H9 (cell line): Measurements from ENCODE around the gene DNASE1L3. TPM values are rescaled to one million over a fixed set of nuclear protein-coding genes. Genes with fewer than 3 reads are reported as not detected.

Experiments used
- DNase-seq: peaks from one replicate; pipeline ENCODE4 v3.0.0-alpha.2; 2017
- H2AFZ ChIP-seq: one replicate; pipeline ENCODE4 v1.6.1; 2013; ENCODE audit warnings: mild to moderate bottlenecking, low read length, control low read depth, moderate library complexity
- H2AK5ac ChIP-seq: 2 replicates; pipeline ENCODE4 v1.6.1; 2013; ENCODE audit warnings: low read length, control low read depth, mixed read lengths; ENCODE audit not compliant: insufficient read length
- H2BK120ac ChIP-seq: one replicate; pipeline ENCODE4 v1.6.1; 2013; ENCODE audit warnings: low read depth, mild to moderate bottlenecking, low read length, control low read depth, inconsistent platforms; ENCODE audit not compliant: poor library complexity, severe bottlenecking
- H2BK12ac ChIP-seq: 2 replicates; pipeline ENCODE4 v1.6.1; 2013; ENCODE audit warnings: low read length, control low read depth, mixed read lengths, low read depth; ENCODE audit not compliant: insufficient read length
- H2BK15ac ChIP-seq: 2 replicates; pipeline ENCODE4 v1.6.1; 2013; ENCODE audit warnings: low read depth, low read length, control low read depth
- H2BK20ac ChIP-seq: one replicate; pipeline ENCODE4 v1.6.1; 2013; ENCODE audit warnings: low read depth, mild to moderate bottlenecking, low read length, control low read depth, inconsistent platforms; ENCODE audit not compliant: poor library complexity, severe bottlenecking
- H2BK5ac ChIP-seq: 2 replicates; pipeline ENCODE4 v1.6.1; 2013; ENCODE audit warnings: low read length, control low read depth, mixed read lengths; ENCODE audit not compliant: insufficient read length
- H3K14ac ChIP-seq: 2 replicates; pipeline ENCODE4 v1.6.1; 2013; ENCODE audit warnings: low read length, control low read depth; ENCODE audit not compliant: insufficient read depth
- H3K18ac ChIP-seq: 2 replicates; pipeline ENCODE4 v1.6.1; 2013; ENCODE audit warnings: low read depth, mild to moderate bottlenecking, mixed read lengths, low read length, control low read depth; ENCODE audit not compliant: insufficient read length
- H3K23ac ChIP-seq: 2 replicates; pipeline ENCODE4 v1.6.1; 2013; ENCODE audit warnings: low read length, control low read depth, mixed read lengths, low read depth; ENCODE audit not compliant: insufficient read length
- H3K23me2 ChIP-seq: 2 replicates; pipeline ENCODE4 v1.6.1; 2013; ENCODE audit warnings: low read depth, mild to moderate bottlenecking, mixed read lengths, low read length, control low read depth; ENCODE audit not compliant: insufficient read length, poor library complexity, severe bottlenecking
- H3K27ac ChIP-seq: 2 replicates; pipeline ENCODE4 v1.5.1; 2013; ENCODE audit warnings: low read length, control low read depth, mixed read lengths, low read depth; ENCODE audit not compliant: insufficient read length
- H3K27me3 ChIP-seq: 2 replicates; pipeline ENCODE4 v1.6.1; 2013; ENCODE audit warnings: low read length, control low read depth, inconsistent platforms; ENCODE audit not compliant: insufficient read depth
- H3K4ac ChIP-seq: 2 replicates; pipeline ENCODE4 v1.6.1; 2013; ENCODE audit warnings: low read depth, mild to moderate bottlenecking, control low read depth, inconsistent platforms, low read length, moderate library complexity
- H3K4me1 ChIP-seq: 2 replicates; pipeline ENCODE4 v1.6.1; 2013; ENCODE audit warnings: low read length, control low read depth, inconsistent platforms; ENCODE audit not compliant: insufficient read depth
- H3K4me2 ChIP-seq: 2 replicates; pipeline ENCODE4 v1.6.1; 2013; ENCODE audit warnings: low read length, control low read depth, mixed read lengths; ENCODE audit not compliant: insufficient read length, insufficient read depth
- H3K56ac ChIP-seq: 2 replicates; pipeline ENCODE4 v1.6.1; 2013; ENCODE audit warnings: low read depth, mild to moderate bottlenecking, mixed read lengths, low read length, control low read depth; ENCODE audit not compliant: insufficient read length
- H3K79me1 ChIP-seq: 2 replicates; pipeline ENCODE4 v1.6.1; 2013; ENCODE audit warnings: low read depth, mild to moderate bottlenecking, moderate library complexity, low read length, control low read depth, inconsistent platforms; ENCODE audit not compliant: insufficient read depth, poor library complexity, severe bottlenecking
- H3K79me2 ChIP-seq: 2 replicates; pipeline ENCODE4 v1.6.1; 2013; ENCODE audit warnings: low read length, control low read depth, inconsistent platforms; ENCODE audit not compliant: insufficient read depth
- H3K9ac ChIP-seq: 2 replicates; pipeline ENCODE4 v1.6.1; 2013; ENCODE audit warnings: low read length, control low read depth, mixed read lengths; ENCODE audit not compliant: insufficient read length; ENCODE audit errors: extremely low read depth
- H3K9me3 ChIP-seq: one replicate; pipeline ENCODE4 v1.6.1; 2013; ENCODE audit warnings: low read depth, low read length, inconsistent platforms; ENCODE audit not compliant: control insufficient read depth
- H3T11ph ChIP-seq: one replicate; pipeline ENCODE4 v1.6.1; 2013; ENCODE audit warnings: mild to moderate bottlenecking, low read length, control low read depth, inconsistent platforms
- H4K20me1 ChIP-seq: one replicate; pipeline ENCODE4 v1.6.1; 2013; ENCODE audit not compliant: control insufficient read depth, insufficient read length, insufficient read depth
- H4K5ac ChIP-seq: 2 replicates; pipeline ENCODE4 v1.6.1; 2013; ENCODE audit warnings: low read depth, mild to moderate bottlenecking, mixed read lengths, low read length, control low read depth; ENCODE audit not compliant: insufficient read length
- H4K8ac ChIP-seq: replicated peaks from 2 replicates; pipeline ENCODE4 v1.6.1; 2013; ENCODE audit warnings: low read length, control low read depth, mixed read lengths, low read depth; ENCODE audit not compliant: insufficient read length
- H4K91ac ChIP-seq: 2 replicates; pipeline ENCODE4 v1.6.1; 2013; ENCODE audit warnings: low read depth, mild to moderate bottlenecking, moderate library complexity, mixed read lengths, low read length, control low read depth; ENCODE audit not compliant: insufficient read length
- H3K27ac Mint-ChIP-seq, 3 experiments: 2 replicates in 2 of 3; 3 replicates in 1 of 3; pipeline ENCODE4 v1.8.0; 2020 to 2021; ENCODE audit warnings: mixed read lengths in 3 of 3, mild to moderate bottlenecking in 1 of 3, moderate library complexity in 1 of 3
- H3K27me3 Mint-ChIP-seq: 2 replicates; pipeline ENCODE4 v1.8.0; 2021; ENCODE audit warnings: low read depth, mild to moderate bottlenecking, moderate library complexity, mixed read lengths
- H3K36me3 Mint-ChIP-seq, 3 experiments: 2 replicates in 2 of 3; 3 replicates in 1 of 3; pipeline ENCODE4 v1.8.0; 2020 to 2021; ENCODE audit warnings: low read depth in 3 of 3, mixed read lengths in 3 of 3; ENCODE audit not compliant: insufficient read depth in 1 of 3
- H3K4me1 Mint-ChIP-seq, 2 experiments: 2 replicates each; pipeline ENCODE4 v1.8.0; 2020; ENCODE audit warnings: mixed read lengths in 2 of 2
- H3K4me3 Mint-ChIP-seq, 2 experiments: 2 replicates in 1 of 2; 3 replicates in 1 of 2; pipeline ENCODE4 v1.8.0; 2020 to 2021; ENCODE audit warnings: mild to moderate bottlenecking in 2 of 2, mixed read lengths in 2 of 2, moderate library complexity in 1 of 2
- H3K9me3 Mint-ChIP-seq, 2 experiments: 2 replicates in 1 of 2; 3 replicates in 1 of 2; pipeline ENCODE4 v1.8.0; 2020; ENCODE audit warnings: mild to moderate bottlenecking in 2 of 2, mixed read lengths in 2 of 2, moderate library complexity in 1 of 2
- CTCF ChIP-seq: fragments of 200-600 bp; sonication (generic); conservative IDR thresholded peaks from 3 replicates; pipeline ENCODE4 v1.8.0; 2021; ENCODE audit warnings: antibody characterized with exemption, mild to moderate bottlenecking
- WGBS: extraction: QIAGEN DNeasy Blood & Tissue Kit; methylation state at CpG from one replicate; pipeline ENCODE4 v1.1.7; 2013; ENCODE audit warnings: missing lambda C conversion rate, low lambda C conversion rate, mixed read lengths; ENCODE audit not compliant: insufficient read length; ENCODE audit errors: extremely low coverage; 5-methylcytosine and 5-hydroxymethylcytosine counted together
- total RNA-seq: library from RNA; stranded (reverse); gene quantifications from 2 replicates; pipeline ENCODE4 v1.2.1, GENCODE V29; 2021

DNASE1L3 gene
- total RNA-seq, 1 experiment from 2014 or later: not detected

DNA sequence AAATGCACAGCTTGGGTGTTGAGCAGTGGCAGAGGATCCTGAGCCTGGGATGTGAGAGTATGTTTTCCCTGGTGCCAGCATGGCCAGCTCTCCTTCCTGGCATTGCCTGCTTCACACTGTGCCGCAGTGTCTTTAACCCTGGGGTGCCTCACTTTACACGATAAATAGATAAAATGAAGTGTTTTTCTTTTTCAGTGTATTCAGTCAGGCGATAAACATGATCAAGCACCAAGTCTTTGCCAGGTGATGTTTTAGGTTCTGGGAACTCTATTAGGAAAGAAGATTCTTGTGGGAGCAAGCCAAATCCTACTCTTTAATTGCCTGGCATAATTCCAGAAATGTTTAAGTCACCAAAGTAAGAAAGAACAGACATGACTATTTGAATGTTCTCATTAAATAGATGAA lies 40.9 kb upstream of the DNASE1L3 start:
- no peak overlapping the region for H2BK12ac ChIP-seq
- no CpG with 5 or more reads among the region's 3 CpGs for WGBS
- H3K14ac ChIP-seq: no peak overlapping the region
- no peak overlapping the region for H4K5ac ChIP-seq
- no peaks in the 10 kb centered on the region for H3K23me2 ChIP-seq
- no peaks in the 10 kb centered on the region for H3K9me3 ChIP-seq
- no peak overlapping the region for H3K9ac ChIP-seq
- no peak overlapping the region for H2AK5ac ChIP-seq
- no peak for TF ChIP-seq CTCF
- Mint-ChIP-seq H3K27me3 (peaks cover 3% of the 10 kb centered on the region; the same call in 1 of the 2 replicates), H3K4me1 (peaks cover 11% of the 10 kb centered on the region in 2 experiments), H3K4me3 (no peak overlapping the region), H3K9me3 (no peaks in the 10 kb centered on the region), H3K27ac (peak overlapping the region in 1 of 3 experiments; percentile 32; a peak in 1 of 7 replicates), H3K36me3 (no peaks in the 10 kb centered on the region)
- H3K56ac ChIP-seq: no peak overlapping the region
- H3T11ph ChIP-seq: no peak overlapping the region
- no peak overlapping the region for H2AFZ ChIP-seq
- H3K79me1 ChIP-seq: no peaks in the 10 kb centered on the region
- H4K8ac ChIP-seq: no peak overlapping the region
- H3K4me1 ChIP-seq: no peaks in the 10 kb centered on the region
- no peak overlapping the region for H2BK20ac ChIP-seq
- H3K27me3 ChIP-seq: no peaks in the 10 kb centered on the region
- no peak overlapping the region for H2BK5ac ChIP-seq
- H3K27ac ChIP-seq: no peak overlapping the region
- H2BK120ac ChIP-seq: no peak overlapping the region
- H3K23ac ChIP-seq: no peak overlapping the region
- DNase-seq: no peak
- H3K18ac ChIP-seq: no peak overlapping the region
- H3K79me2 ChIP-seq: no peaks in the 10 kb centered on the region
- no peak overlapping the region for H3K4me2 ChIP-seq
- no peak overlapping the region for H4K91ac ChIP-seq
- H2BK15ac ChIP-seq: no peak overlapping the region
- no peaks in the 10 kb centered on the region for H4K20me1 ChIP-seq
- H3K4ac ChIP-seq: no peak overlapping the region
